A549 (cell line): ENCODE measurements around the gene APC. TPM values are rescaled to one million over a fixed set of nuclear protein-coding genes. Genes with fewer than 3 reads are reported as not detected.

Experiments
- ATAC-seq, 2 experiments: fragments of 200-7000 bp in 1 of 2; fragments of >200 bp in 1 of 2; cut with Nextera tagmentation in 1 of 2; cut with Tn5 transposase in 1 of 2; 3 replicates each; pipeline versions ENCODE4 v1.8.0 to v1.9.1; 2018 to 2020; ENCODE audit warnings: mild to moderate bottlenecking in 1 of 2, moderate library complexity in 1 of 2
- CTCF ChIA-PET: fragments of 300-600 bp; sonication (Branson Sonifier 250); formaldehyde crosslinking; extraction: SDS; loops from one replicate; lab custom pipeline; 2021; ENCODE audit warnings: antibody characterized with exemption, inconsistent platforms; lab: Yijun Ruan, JAX
- POLR2A ChIA-PET: fragments of 350-600 bp; formaldehyde crosslinking; extraction: SDS; loops from one replicate; lab custom pipeline; 2021; ENCODE audit warnings: antibody characterized with exemption, inconsistent platforms; lab: Yijun Ruan, JAX
- DNase-seq, 2 experiments: peaks; one replicate each; pipeline versions ENCODE4 v3.0.0 to v3.0.0-alpha.2; 2011 to 2016; ENCODE audit warnings: low read depth in 1 of 2, low spot score in 1 of 2
- FAIRE-seq: peaks from 2 replicates; lab custom pipeline; 2011; peaks lifted over from hg19 to GRCh38; lab: Jason Lieb, UNC
- H3K27ac ChIP-seq, 2 experiments: fragments of >200 bp; sonication (Bioruptor Twin); formaldehyde crosslinking; 3 replicates each; pipeline ENCODE4 v1.5.1; 2016 to 2017
- H3K4me1 ChIP-seq: fragments of >200 bp; sonication (Bioruptor Twin); formaldehyde crosslinking; 3 replicates; pipeline ENCODE4 v1.6.1; 2016
- H3K4me2 ChIP-seq: fragments of >200 bp; sonication (Bioruptor Twin); formaldehyde crosslinking; 3 replicates; pipeline ENCODE4 v1.6.1; 2016
- H3K4me3 ChIP-seq: fragments of >200 bp; sonication (Bioruptor Twin); formaldehyde crosslinking; 3 replicates; pipeline ENCODE4 v1.5.1; 2016
- H3K9me3 ChIP-seq: fragments of >200 bp; sonication (Bioruptor Twin); formaldehyde crosslinking; 3 replicates; pipeline ENCODE4 v1.6.1; 2016
- ATOH8 ChIP-seq: fragments of 250-450 bp; sonication (Bioruptor Pico); IDR thresholded peaks from 2 replicates; pipeline ENCODE4 v1.5.0; 2020; ENCODE audit warnings: low read depth, mild to moderate bottlenecking, moderate library complexity
- CBX2 ChIP-seq: fragments of 200-600 bp; sonication (generic); IDR thresholded peaks from 2 replicates; pipeline ENCODE4 v1.6.1; 2016; ENCODE audit warnings: low read depth, mild to moderate bottlenecking, borderline replicate concordance
- CBX8 ChIP-seq: fragments of 200-600 bp; sonication (generic); IDR thresholded peaks from 2 replicates; pipeline ENCODE4 v1.6.1; 2016
- CHD4 ChIP-seq: fragments of 200-600 bp; sonication (generic); IDR thresholded peaks from 2 replicates; pipeline ENCODE4 v1.6.1; 2016; ENCODE audit warnings: antibody characterized with exemption, mild to moderate bottlenecking, borderline replicate concordance
- EHF ChIP-seq: fragments of 250-450 bp; sonication (Bioruptor Pico); IDR thresholded peaks from 2 replicates; pipeline ENCODE4 v1.5.0; 2020; ENCODE audit warnings: mild to moderate bottlenecking
- EHMT2 ChIP-seq: fragments of 200-600 bp; sonication (generic); IDR thresholded peaks from 2 replicates; pipeline ENCODE4 v1.6.1; 2016; ENCODE audit warnings: antibody characterized with exemption, low read depth, mild to moderate bottlenecking, moderate library complexity
- ELK1 ChIP-seq: fragments of 150-350 bp; IDR thresholded peaks from 2 replicates; pipeline ENCODE4 v1.6.1; 2014; ENCODE audit warnings: low read depth, mild to moderate bottlenecking, low read length
- ESRRA ChIP-seq: fragments of 150-350 bp; IDR thresholded peaks from 2 replicates; pipeline ENCODE4 v1.6.1; 2014; ENCODE audit warnings: mild to moderate bottlenecking, low read length, borderline replicate concordance
- FOSB ChIP-seq: fragments of 250-450 bp; sonication (Bioruptor Pico); IDR thresholded peaks from 2 replicates; pipeline ENCODE4 v1.5.0; 2020; ENCODE audit warnings: mild to moderate bottlenecking, moderate library complexity
- FOSL2 ChIP-seq, 2 experiments: fragments of 450-650 bp in 1 of 2; fragments of >200 bp in 1 of 2; sonication (Bioruptor Twin) in 1 of 2; formaldehyde crosslinking; IDR thresholded peaks; 2 replicates each; pipeline versions ENCODE4 v1.5.0 to v1.6.1; 2016 to 2020; ENCODE audit warnings: mild to moderate bottlenecking in 1 of 2, moderate library complexity in 1 of 2
- GATA3 ChIP-seq: IDR thresholded peaks from 2 replicates; pipeline ENCODE4 v1.6.1; 2012; ENCODE audit warnings: borderline replicate concordance
- HDAC2 ChIP-seq: fragments of 200-600 bp; sonication (generic); IDR thresholded peaks from 2 replicates; pipeline ENCODE4 v1.6.1; 2016
- HMGXB4 ChIP-seq: fragments of 250-450 bp; sonication (Bioruptor Pico); IDR thresholded peaks from 2 replicates; pipeline ENCODE4 v1.5.0; 2021; ENCODE audit warnings: mild to moderate bottlenecking, moderate library complexity, borderline replicate concordance
- HOXA7 ChIP-seq: fragments of 250-450 bp; sonication (Bioruptor Pico); IDR thresholded peaks from 2 replicates; pipeline ENCODE4 v1.5.0; 2020; ENCODE audit warnings: mild to moderate bottlenecking, moderate library complexity
- HOXB13 ChIP-seq: fragments of 250-450 bp; sonication (Bioruptor Pico); IDR thresholded peaks from 2 replicates; pipeline ENCODE4 v1.5.0; 2020; ENCODE audit warnings: low read depth, mild to moderate bottlenecking, moderate library complexity
- JUN ChIP-seq, 2 experiments: fragments of >200 bp; sonication (Bioruptor Twin); formaldehyde crosslinking; IDR thresholded peaks; 2 replicates in 1 of 2; 3 replicates in 1 of 2; pipeline ENCODE4 v1.6.1; 2016 to 2017
- JUNB ChIP-seq: fragments of >200 bp; sonication (Bioruptor Twin); formaldehyde crosslinking; IDR thresholded peaks from 2 replicates; pipeline ENCODE4 v1.6.1; 2016
- KDM1A ChIP-seq: fragments of 200-600 bp; sonication (generic); IDR thresholded peaks from 2 replicates; pipeline ENCODE4 v1.6.1; 2016; ENCODE audit warnings: low read depth, mild to moderate bottlenecking
- MAZ ChIP-seq: fragments of 150-350 bp; IDR thresholded peaks from 2 replicates; pipeline ENCODE4 v1.6.1; 2014; ENCODE audit warnings: antibody characterized with exemption, low read depth, low read length, borderline replicate concordance
- MYC ChIP-seq: IDR thresholded peaks from 2 replicates; pipeline ENCODE4 v1.6.1; 2012; ENCODE audit warnings: mild to moderate bottlenecking, inconsistent platforms, low read length, improper control_type of control experiment, borderline replicate concordance
- NFE2L2 ChIP-seq: fragments of 150-350 bp; conservative IDR thresholded peaks from 2 replicates; pipeline ENCODE4 v1.6.1; 2014; ENCODE audit warnings: low read length
- PHF8 ChIP-seq: fragments of 200-600 bp; sonication (generic); IDR thresholded peaks from 2 replicates; pipeline ENCODE4 v1.6.1; 2016; ENCODE audit warnings: low read depth, mild to moderate bottlenecking, antibody characterized with exemption, moderate library complexity, borderline replicate concordance
- POLR2A ChIP-seq: IDR thresholded peaks from 2 replicates; pipeline ENCODE4 v1.6.1; 2012; ENCODE audit warnings: mild to moderate bottlenecking, low read length
- RAD21 ChIP-seq, 2 experiments: fragments of >200 bp in 1 of 2; sonication (Bioruptor Twin) in 1 of 2; formaldehyde crosslinking in 1 of 2; IDR thresholded peaks in 1 of 2; conservative IDR thresholded peaks in 1 of 2; 2 replicates in 1 of 2; 3 replicates in 1 of 2; pipeline ENCODE4 v1.6.1; 2012 to 2018; ENCODE audit warnings: inconsistent platforms in 1 of 2
- RCOR1 ChIP-seq: fragments of 150-350 bp; IDR thresholded peaks from 2 replicates; pipeline ENCODE4 v1.6.1; 2014; ENCODE audit warnings: antibody characterized with exemption, low read length, low read depth
- RFX5 ChIP-seq: fragments of 450-650 bp; IDR thresholded peaks from 2 replicates; pipeline ENCODE4 v1.7.1; 2014; ENCODE audit warnings: antibody characterized with exemption, mild to moderate bottlenecking, moderate library complexity
- RNF2 ChIP-seq: fragments of 200-600 bp; sonication (generic); IDR thresholded peaks from 2 replicates; pipeline ENCODE4 v1.6.1; 2016; ENCODE audit warnings: low read depth, mild to moderate bottlenecking, antibody characterized with exemption, moderate library complexity, borderline replicate concordance
- SMC3 ChIP-seq: fragments of >200 bp; sonication (Bioruptor Twin); formaldehyde crosslinking; IDR thresholded peaks from 3 replicates; pipeline ENCODE4 v1.6.1; 2018; ENCODE audit warnings: inconsistent platforms
- SREBF2 ChIP-seq: fragments of 450-650 bp; IDR thresholded peaks from 2 replicates; pipeline ENCODE4 v1.6.1; 2014; ENCODE audit warnings: mild to moderate bottlenecking, moderate library complexity
- TFCP2L1 ChIP-seq: fragments of 250-450 bp; sonication (Bioruptor Pico); IDR thresholded peaks from 2 replicates; pipeline ENCODE4 v1.5.0; 2021; ENCODE audit warnings: mild to moderate bottlenecking
- TP53 ChIP-seq: fragments of 250-450 bp; sonication (Bioruptor Pico); IDR thresholded peaks from 2 replicates; pipeline ENCODE4 v1.5.0; 2021; ENCODE audit warnings: mild to moderate bottlenecking, moderate library complexity
- ZC3H11A ChIP-seq: fragments of 450-650 bp; IDR thresholded peaks from 2 replicates; pipeline ENCODE4 v1.6.1; 2014; ENCODE audit warnings: antibody characterized with exemption, mild to moderate bottlenecking
- WGBS: methylation state at CpG from one replicate; pipeline ENCODE4 v1.1.6; 2017; ENCODE audit errors: missing lambda C conversion rate; 5-methylcytosine and 5-hydroxymethylcytosine counted together
- polyA plus RNA-seq, 4 experiments: library from polyadenylated mRNA; depleted of rRNA in 3 of 4; stranded (reverse); fragments of >200 nt; fragmentation: RNase III in 1 of 4; extraction: RNeasy Plus Mini Kit Qiagen cat#74134 plus additional on column Dnase treatment in 1 of 4; gene quantifications; 2 replicates in 3 of 4; 3 replicates in 1 of 4; pipeline ENCODE4 v1.2.3, GENCODE V29; 2011 to 2017
- TF ChIP-seq, protein P1 (sequence below): IDR thresholded peaks from 2 replicates; pipeline ENCODE4 v1.6.1; 2012
- TF ChIP-seq, protein P2 (sequence below): IDR thresholded peaks from 2 replicates; pipeline ENCODE4 v1.6.1; 2012
- TF ChIP-seq, protein P3 (sequence below): fragments of >200 bp; sonication (Bioruptor Twin); formaldehyde crosslinking; IDR thresholded peaks from 3 replicates; pipeline ENCODE4 v1.6.1; 2016

Gene APC
- polyA plus RNA-seq, 2 of the 4 experiments (the other 2 are of a cell fraction): 10.6 to 21.2 TPM

DNA sequence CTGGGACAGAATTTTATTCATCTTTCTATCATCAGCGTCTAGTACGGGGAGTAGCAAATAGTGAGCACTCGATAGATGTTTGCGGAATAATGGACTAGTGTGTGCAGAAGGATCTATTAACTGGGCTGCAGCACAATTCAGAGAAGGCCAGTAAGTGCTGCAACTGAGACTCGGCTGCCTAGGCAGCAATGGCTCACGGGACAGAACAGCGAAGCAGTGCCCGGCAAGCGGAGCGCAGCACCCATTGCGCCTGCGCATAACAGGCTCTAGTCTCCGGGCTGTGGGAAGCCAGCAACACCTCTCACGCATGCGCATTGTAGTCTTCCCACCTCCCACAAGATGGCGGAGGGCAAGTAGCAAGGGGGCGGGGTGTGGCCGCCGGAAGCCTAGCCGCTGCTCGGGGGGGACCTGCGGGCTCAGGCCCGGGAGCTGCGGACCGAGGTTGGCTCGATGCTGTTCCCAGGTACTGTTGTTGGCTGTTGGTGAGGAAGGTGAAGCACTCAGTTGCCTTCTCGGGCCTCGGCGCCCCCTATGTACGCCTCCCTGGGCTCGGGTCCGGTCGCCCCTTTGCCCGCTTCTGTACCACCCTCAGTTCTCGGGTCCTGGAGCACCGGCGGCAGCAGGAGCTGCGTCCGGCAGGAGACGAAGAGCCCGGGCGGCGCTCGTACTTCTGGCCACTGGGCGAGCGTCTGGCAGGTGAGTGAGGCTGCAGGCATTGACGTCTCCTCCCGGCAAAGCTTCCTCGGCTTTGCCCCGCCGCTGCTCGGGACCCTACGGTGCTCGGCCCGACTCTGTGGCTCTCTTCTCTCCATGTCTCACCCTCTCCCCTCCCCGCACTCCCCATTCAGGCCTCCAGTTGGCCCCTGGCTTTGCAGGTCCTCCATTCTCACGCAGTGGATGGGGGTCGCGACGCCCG, 30.2 kb upstream of the APC start:
- peak; percentile 98 to 99 for DNase-seq
- peaks cover 17% of the 10 kb centered on the region for H3K4me1 ChIP-seq
- CTCF ChIA-PET: interaction anchor here (1.0 to 3.5 kb wide), 3 partner anchors 8 to 50 kb away, joined by 4 to 13 read pairs (median 4); no protein-coding TSS in a partner anchor
- H3K4me3 ChIP-seq: peak overlapping the region; percentile 60
- peak overlapping the region; percentile 90 to 97 for H3K27ac ChIP-seq
- ATAC-seq: peak; percentile 91 to 96
- peak; percentile 85 for FAIRE-seq
- no peaks in the 10 kb centered on the region for H3K9me3 ChIP-seq
- under 1% methylated on average over 40 of the region's 61 CpGs for WGBS
- POLR2A ChIA-PET: interaction anchor here (0.9 to 1.2 kb wide), 2 partner anchors 21 to 30 kb away, joined by 3 to 4 read pairs; no protein-coding TSS in a partner anchor
- peak overlapping the region; percentile 88 for H3K4me2 ChIP-seq
- no peak for TF ChIP-seq HOXB13 (CRISPR knock-in tag)
- TF ChIP-seq PHF8: peak; percentile 40; the same call in 1 of the 2 replicates
- no peak for TF ChIP-seq MAZ
- no peak for TF ChIP-seq HDAC2
- TF ChIP-seq CBX2: no peak
- no peak for TF ChIP-seq TP53 (CRISPR knock-in tag)
- no peak for TF ChIP-seq ATOH8 (CRISPR knock-in tag)
- TF ChIP-seq TFCP2L1 (CRISPR knock-in tag): no peak
- TF ChIP-seq NFE2L2: no peak
- TF ChIP-seq EHMT2: no peak
- TF ChIP-seq FOSB (CRISPR knock-in tag): no peak
- TF ChIP-seq, protein P1, sequence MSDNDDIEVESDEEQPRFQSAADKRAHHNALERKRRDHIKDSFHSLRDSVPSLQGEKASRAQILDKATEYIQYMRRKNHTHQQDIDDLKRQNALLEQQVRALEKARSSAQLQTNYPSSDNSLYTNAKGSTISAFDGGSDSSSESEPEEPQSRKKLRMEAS: peak; percentile 42; the same call in 1 of the 2 replicates
- no peak for TF ChIP-seq MYC
- TF ChIP-seq, protein P2, sequence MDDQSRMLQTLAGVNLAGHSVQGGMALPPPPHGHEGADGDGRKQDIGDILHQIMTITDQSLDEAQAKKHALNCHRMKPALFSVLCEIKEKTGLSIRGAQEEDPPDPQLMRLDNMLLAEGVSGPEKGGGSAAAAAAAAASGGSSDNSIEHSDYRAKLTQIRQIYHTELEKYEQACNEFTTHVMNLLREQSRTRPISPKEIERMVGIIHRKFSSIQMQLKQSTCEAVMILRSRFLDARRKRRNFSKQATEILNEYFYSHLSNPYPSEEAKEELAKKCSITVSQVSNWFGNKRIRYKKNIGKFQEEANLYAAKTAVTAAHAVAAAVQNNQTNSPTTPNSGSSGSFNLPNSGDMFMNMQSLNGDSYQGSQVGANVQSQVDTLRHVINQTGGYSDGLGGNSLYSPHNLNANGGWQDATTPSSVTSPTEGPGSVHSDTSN: no peak
- TF ChIP-seq ZC3H11A: no peak
- TF ChIP-seq RFX5: no peak
- TF ChIP-seq EHF (CRISPR knock-in tag): no peak
- TF ChIP-seq CBX8: no peak
- TF ChIP-seq RNF2: no peak
- TF ChIP-seq GATA3: no peak
- TF ChIP-seq FOSL2 (IDR thresholded peaks at IDR 0.05): no peak
- no peak for TF ChIP-seq FOSL2 (CRISPR knock-in tag; IDR thresholded peaks at IDR 0.05)
- TF ChIP-seq JUN (IDR thresholded peaks at IDR 0.05): peak in 1 of 2 experiments; percentile 75; a peak in 2 of 5 replicates
- no peak for TF ChIP-seq ELK1
- no peak for TF ChIP-seq SREBF2
- TF ChIP-seq POLR2A: peak; percentile 88
- no peak for TF ChIP-seq CHD4
- no peak for TF ChIP-seq RAD21 (conservative IDR thresholded peaks at IDR 0.05 in 1 of 2, IDR thresholded peaks at IDR 0.05 in 1 of 2)
- no peak for TF ChIP-seq ESRRA
- no peak for TF ChIP-seq JUNB
- no peak for TF ChIP-seq RCOR1
- no peak for TF ChIP-seq HMGXB4 (CRISPR knock-in tag)
- TF ChIP-seq, protein P3, sequence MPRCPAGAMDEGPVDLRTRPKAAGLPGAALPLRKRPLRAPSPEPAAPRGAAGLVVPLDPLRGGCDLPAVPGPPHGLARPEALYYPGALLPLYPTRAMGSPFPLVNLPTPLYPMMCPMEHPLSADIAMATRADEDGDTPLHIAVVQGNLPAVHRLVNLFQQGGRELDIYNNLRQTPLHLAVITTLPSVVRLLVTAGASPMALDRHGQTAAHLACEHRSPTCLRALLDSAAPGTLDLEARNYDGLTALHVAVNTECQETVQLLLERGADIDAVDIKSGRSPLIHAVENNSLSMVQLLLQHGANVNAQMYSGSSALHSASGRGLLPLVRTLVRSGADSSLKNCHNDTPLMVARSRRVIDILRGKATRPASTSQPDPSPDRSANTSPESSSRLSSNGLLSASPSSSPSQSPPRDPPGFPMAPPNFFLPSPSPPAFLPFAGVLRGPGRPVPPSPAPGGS: peak; percentile 51; the same call in 1 of the 3 replicates
- no peak for TF ChIP-seq KDM1A
- no peak for TF ChIP-seq HOXA7 (CRISPR knock-in tag)
- no peak for TF ChIP-seq SMC3
